ENCODE data around the gene ELOA. TPM values are rescaled to one million over a fixed set of nuclear protein-coding genes. Genes with fewer than 3 reads are reported as not detected.

The ELOA gene
- total and polyA plus RNA-seq, 2 of the 13 experiments (the other 11 are each of a cell fraction or from before 2014, with no cell fraction given) = 14.2 to 28.5 TPM

DNA sequence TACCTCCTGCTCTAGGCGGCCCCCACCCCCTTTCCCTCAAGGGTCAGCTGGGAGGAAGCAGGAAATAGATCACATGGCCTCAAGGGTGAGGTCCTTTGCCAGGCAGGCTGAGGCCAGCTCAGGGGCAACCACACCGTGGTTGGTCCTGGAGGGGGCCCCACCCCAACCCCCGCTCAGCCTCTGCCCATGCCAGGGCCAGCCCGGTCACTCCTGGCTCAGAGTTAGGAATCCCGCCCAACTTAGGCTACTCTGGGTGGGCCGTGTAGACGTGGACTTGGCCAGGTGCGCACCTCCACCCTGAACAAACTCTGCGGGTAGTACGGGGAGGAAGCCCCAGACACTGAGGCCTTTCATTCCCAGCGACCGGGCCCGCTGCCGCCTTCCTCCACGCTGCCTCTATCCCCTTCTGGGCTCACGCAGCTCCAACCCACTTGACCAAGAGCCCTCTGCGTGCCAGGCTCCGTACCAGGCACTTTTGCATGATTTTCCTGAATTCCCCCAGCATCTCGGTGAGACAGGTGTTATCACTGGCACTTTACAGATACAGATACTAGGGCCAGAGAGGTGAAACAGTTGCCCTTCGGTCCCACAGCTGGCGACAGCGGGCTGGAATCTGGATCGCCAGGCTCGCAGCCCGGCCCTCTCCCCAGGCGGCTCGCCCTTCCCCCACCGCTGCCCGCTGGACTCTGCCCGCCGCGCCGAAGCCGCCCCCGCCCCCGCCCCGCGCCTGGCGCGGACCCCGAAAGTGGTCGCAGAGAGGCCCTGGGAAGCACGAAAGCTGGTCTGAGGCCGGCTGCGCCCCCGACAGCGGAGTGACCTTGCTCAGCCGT, 56.5 kb downstream of the ELOA start (continued):
- TF ChIP-seq, protein P1, sequence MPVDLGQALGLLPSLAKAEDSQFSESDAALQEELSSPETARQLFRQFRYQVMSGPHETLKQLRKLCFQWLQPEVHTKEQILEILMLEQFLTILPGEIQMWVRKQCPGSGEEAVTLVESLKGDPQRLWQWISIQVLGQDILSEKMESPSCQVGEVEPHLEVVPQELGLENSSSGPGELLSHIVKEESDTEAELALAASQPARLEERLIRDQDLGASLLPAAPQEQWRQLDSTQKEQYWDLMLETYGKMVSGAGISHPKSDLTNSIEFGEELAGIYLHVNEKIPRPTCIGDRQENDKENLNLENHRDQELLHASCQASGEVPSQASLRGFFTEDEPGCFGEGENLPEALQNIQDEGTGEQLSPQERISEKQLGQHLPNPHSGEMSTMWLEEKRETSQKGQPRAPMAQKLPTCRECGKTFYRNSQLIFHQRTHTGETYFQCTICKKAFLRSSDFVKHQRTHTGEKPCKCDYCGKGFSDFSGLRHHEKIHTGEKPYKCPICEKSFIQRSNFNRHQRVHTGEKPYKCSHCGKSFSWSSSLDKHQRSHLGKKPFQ (CRISPR knock-in tag; IDR thresholded peaks at IDR 0.05; ENCODE audit: insufficient replicate concordance) = peak; percentile 5
- no peak; the same call in 1 of the 2 replicates for TF ChIP-seq ZMAT3 (CRISPR knock-in tag; conservative IDR thresholded peaks at IDR 0.05)
- TF ChIP-seq, protein P2, sequence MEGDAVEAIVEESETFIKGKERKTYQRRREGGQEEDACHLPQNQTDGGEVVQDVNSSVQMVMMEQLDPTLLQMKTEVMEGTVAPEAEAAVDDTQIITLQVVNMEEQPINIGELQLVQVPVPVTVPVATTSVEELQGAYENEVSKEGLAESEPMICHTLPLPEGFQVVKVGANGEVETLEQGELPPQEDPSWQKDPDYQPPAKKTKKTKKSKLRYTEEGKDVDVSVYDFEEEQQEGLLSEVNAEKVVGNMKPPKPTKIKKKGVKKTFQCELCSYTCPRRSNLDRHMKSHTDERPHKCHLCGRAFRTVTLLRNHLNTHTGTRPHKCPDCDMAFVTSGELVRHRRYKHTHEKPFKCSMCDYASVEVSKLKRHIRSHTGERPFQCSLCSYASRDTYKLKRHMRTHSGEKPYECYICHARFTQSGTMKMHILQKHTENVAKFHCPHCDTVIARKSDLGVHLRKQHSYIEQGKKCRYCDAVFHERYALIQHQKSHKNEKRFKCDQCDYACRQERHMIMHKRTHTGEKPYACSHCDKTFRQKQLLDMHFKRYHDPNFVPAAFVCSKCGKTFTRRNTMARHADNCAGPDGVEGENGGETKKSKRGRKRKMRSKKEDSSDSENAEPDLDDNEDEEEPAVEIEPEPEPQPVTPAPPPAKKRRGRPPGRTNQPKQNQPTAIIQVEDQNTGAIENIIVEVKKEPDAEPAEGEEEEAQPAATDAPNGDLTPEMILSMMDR (CRISPR knock-in tag; IDR thresholded peaks at IDR 0.05) = no peak
- TF ChIP-seq ZNF367 (CRISPR knock-in tag; IDR thresholded peaks at IDR 0.05; ENCODE audit: borderline replicate concordance) = no peak
- peak; percentile 72; the same call in 1 of the 2 replicates for TF ChIP-seq MIER3 (CRISPR knock-in tag; IDR thresholded peaks at IDR 0.05; ENCODE audit: borderline replicate concordance)
- TF ChIP-seq SMC3 (IDR thresholded peaks at IDR 0.05; ENCODE audit: low read length) = no peak
- no peak for TF ChIP-seq GFI1 (CRISPR knock-in tag; IDR thresholded peaks at IDR 0.05; ENCODE audit: borderline replicate concordance)
- no peak for TF ChIP-seq ASH2L (IDR thresholded peaks at IDR 0.05; ENCODE audit: insufficient read length, low read depth, low read length)
- TF ChIP-seq HNRNPL (IDR thresholded peaks at IDR 0.05; ENCODE audit: low read depth, low read length) = peak; percentile 98
- TF ChIP-seq ZXDC (CRISPR knock-in tag; IDR thresholded peaks at IDR 0.05) = 0 out of 2 replicates have a peak, but pooled peaks have one; percentile 46
- no peak; the same call in 1 of the 2 replicates for TF ChIP-seq NCOR1 (IDR thresholded peaks at IDR 0.05; ENCODE audit: borderline replicate concordance, low read length)
- TF ChIP-seq SIN3B (IDR thresholded peaks at IDR 0.05; ENCODE audit: low read length) = no peak
- 0 out of 2 replicates have a peak, but pooled peaks have one; percentile 33 for TF ChIP-seq GLI4 (CRISPR knock-in tag; IDR thresholded peaks at IDR 0.05; ENCODE audit: borderline replicate concordance)
- TF ChIP-seq TGIF2 (CRISPR knock-in tag; IDR thresholded peaks at IDR 0.05) = no peak
- TF ChIP-seq ZNF335 (CRISPR knock-in tag; IDR thresholded peaks at IDR 0.05) = peak; percentile 72
- peak in 1 of 2 experiments; percentile 73; a peak in 1 of 4 replicates for TF ChIP-seq POLR2A (IDR thresholded peaks at IDR 0.05; ENCODE audit: insufficient read depth in 1 of 2, low read depth in 2 of 2, low read length in 2 of 2)
- no peak for TF ChIP-seq ZNF484 (CRISPR knock-in tag; IDR thresholded peaks at IDR 0.05; ENCODE audit: borderline replicate concordance, low read depth)
- peak; percentile 47; the same call in 1 of the 2 replicates for TF ChIP-seq DRAP1 (CRISPR knock-in tag; IDR thresholded peaks at IDR 0.05)
- TF ChIP-seq NRL (CRISPR knock-in tag; IDR thresholded peaks at IDR 0.05; ENCODE audit: borderline replicate concordance) = peak; percentile 26; the same call in 1 of the 2 replicates
- no peak; the same call in 1 of the 2 replicates for TF ChIP-seq ZNF562 (CRISPR knock-in tag; IDR thresholded peaks at IDR 0.05; ENCODE audit: borderline replicate concordance)
- 0 out of 2 replicates have a peak, but pooled peaks have one; percentile 6 for TF ChIP-seq ZNF589 (CRISPR knock-in tag; conservative IDR thresholded peaks at IDR 0.05)
